Activated T-cell treated with anti-CD3 and anti-CD28 coated beads for 48 hours (primary cell): ENCODE results near the gene UBAC2.

Experiments
- DNase-seq: peaks from one replicate; pipeline ENCODE4 v3.0.0-alpha.2; 2020; ENCODE audit warnings: low read depth

Gene UBAC2

DNA sequence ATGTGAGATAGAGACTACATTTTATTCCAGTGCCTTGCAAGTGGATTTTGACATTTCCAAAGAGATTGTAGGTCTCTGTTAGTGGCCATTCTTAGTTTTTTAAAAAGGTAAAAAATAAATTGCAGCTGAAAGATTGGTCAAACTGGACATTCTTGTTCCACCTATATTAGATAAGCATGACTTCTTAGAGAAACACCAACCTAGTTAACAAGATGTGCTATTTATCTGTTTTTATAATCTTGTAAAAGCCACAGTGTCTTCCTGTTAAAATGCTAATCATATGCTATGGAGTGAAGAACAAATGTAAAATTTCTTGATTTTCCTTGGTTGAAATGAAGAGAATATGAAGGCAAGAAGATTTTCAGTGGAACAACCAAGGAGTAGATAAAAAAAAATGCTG lies 140.0 kb downstream of the UBAC2 start:
- DNase-seq: no peak

DNA sequence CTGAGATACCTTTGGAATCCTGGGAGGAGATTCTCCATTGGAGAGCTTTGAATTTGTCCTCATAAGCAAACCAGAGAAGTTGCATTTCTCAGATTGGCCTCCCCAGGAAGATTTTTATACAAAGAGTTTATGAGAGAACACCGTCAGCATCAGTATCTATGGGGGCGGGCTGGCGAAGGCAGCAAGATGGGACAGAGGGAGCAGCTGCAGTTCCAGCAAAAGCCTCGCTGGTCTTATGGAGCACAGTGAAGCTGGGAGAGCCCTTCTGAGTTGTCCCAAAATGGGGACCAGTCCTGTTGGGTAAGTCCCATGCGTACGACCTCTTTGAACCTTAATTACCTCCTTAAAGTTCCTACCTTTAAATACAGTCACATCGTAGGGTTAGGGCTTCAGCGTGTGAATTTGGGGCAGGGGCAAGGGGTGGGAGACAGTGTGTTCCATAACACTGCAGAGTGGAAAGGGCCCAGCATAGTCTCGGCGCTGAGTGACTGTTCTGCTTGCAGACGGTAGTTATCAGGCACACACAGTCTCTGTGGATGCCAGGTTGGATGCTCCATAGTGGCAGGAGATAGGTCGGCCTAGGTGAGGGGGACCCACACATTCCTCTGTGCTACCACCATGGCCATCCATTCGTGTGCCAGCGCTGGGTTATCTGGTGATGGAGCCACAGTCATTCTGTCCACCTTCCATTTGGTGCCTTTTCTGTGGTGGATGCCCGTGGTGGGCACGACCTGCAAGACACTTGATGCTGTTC lies 141.5 kb downstream of the UBAC2 start:
- no peak for DNase-seq

DNA sequence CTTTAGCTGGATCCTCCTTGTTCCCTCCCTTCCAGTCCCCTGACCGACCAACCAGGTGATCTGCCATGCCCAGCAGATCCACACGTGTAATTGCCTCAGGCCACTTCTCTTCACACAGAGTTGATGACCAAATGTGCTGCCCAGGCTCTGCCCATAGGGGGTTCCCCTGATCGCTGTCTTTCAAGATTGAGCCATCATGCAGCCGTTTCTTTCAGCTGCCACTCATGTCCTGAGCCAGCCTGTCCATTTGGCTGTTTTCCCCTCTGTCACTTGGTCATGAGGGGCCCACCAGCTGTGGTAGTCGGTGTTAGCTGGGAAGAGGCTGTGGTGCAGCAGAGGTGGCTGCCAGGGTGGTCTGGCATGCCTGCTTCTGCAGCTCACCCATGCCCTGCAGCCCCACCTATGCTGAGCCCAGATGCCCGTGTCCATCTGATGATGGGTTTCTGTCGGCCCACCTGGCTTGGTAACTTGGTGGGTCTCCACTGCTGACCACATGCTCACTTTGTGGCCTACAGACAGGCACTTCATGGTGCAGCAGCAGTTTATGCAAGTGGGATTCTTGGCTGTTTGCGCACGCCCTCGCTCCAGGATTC lies 142.2 kb downstream of the UBAC2 start:
- DNase-seq: no peak

DNA sequence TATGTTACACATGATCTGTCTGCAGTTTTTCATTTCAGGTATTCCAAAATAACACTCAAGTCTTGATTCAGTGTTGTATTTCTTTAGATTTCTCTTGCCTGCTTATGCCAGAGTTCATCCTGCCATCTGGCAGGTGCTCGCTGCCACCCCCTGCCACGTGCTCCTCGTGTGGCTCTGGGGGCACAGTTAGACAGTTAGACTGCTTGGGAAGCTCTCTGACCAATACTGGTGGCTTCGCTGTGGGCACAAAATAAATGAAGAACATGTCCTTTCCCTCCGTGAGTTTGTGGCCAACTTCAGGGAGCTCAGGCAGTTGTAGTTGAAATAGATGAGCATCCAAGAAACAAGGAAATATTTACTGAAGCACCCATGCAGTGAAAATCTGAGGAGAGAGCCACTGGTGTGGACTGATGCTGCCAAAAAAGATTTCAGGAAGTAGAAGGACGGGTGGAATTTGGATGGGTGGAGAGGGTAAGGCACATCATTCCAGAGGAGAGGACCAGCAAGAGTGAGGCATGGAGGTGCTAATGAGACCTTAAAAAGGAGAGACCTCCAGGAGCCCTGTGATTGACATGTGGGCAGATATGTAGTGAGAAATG lies 144.1 kb downstream of the UBAC2 start:
- DNase-seq: no peak

DNA sequence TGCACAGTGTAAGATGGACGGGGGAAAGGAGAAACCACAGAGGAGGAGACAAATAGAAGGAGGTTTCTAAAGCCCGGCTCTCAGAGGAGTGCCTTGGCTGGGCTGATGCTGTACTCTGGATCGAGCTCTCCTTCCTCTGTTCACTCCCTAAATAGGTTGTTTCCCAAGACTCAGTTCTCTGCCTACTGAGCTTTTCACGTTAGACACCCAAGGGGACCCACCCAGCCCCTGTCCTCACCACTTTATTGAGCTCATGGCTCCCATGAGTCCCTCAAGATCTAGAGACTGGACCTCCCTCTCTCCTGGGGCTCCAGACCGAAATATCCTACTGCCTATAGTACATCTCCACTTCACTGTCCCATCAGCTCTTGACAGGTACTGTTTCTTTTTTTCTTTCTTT lies 144.7 kb downstream of the UBAC2 start:
- DNase-seq: no peak

DNA sequence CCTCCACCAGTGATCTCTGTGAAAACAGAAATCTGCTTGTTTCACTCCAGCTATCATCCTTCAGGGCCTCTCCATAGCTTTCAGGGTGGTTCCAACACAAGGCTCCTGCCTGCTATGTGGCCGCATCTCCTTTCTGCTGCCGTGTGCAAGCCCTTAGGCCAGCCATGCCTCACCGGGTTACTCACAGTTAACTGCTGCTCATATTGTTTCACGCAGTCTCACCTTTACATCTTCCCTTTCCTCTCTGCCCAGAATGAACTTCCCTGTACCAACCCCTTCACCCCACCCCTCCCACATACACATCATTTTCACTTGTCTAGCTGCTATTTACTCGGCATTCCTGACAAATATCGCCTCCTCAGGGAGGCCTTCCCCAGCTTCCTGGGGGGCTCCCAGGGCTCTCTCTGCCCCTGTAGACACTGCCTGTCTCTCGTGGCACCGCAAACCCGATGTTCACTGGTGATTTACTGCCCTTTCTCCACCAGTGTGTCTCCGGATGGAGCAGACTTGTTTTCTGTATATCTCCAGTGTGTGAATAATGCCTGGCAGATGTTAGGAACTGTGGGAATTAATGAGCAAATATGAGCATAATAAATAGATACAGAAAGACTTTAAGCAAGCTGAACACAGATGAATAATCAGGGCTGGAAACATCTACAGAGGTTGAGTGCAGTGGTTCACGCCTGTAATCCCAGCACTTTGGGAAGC lies 145.8 kb downstream of the UBAC2 start:
- DNase-seq: no peak

DNA sequence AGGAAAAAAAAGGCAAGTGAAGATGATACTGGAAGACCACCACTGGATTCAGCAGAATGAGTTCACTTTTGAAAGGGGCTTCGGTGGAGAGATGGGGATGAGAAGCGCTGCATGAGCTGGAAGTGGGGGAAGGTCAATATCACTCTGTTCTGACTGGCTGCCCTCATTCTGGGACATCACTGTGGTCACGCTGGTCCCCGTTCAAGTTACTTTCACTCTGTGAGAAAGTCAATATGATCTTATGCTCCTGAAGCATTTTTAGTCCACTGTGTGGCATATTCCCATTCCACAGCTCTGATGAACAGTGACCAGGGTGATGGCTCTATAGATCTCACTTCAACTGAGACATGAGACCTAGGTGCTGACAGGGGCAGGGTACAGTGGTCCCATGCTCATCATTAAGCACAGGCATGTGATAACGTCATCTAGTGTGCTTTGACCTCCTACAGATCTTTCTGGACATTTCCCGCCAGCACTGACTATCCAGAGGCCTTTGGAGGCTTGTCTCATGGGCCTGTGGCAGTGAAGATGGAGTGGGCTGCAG lies 146.8 kb downstream of the UBAC2 start:
- DNase-seq: no peak

DNA sequence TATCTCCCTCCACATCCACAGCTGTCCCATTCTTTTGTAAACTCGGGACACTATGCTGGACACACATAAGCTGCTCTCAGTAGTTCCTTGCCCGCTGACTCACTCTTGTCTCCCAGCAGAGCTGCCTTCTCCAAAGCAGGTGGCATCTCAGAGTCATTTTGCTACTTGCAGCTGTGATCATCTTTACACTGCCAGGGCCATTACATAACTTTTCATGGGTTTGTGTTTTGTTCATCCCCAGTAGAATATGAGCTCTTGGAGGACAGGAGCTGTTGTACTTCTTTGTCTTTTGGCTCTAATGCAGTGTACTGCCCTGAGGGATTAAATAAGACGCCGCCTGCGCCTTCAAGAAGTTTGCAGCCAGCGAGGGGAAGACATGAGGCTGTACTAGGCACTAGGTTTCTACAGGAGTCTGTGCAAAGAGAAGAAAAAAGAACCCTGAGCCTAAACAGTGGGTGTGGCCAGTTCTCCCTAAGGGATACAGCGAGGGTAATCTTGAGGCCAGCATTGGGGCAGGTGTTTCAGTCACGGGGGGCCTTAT lies 147.3 kb downstream of the UBAC2 start:
- DNase-seq: no peak

DNA sequence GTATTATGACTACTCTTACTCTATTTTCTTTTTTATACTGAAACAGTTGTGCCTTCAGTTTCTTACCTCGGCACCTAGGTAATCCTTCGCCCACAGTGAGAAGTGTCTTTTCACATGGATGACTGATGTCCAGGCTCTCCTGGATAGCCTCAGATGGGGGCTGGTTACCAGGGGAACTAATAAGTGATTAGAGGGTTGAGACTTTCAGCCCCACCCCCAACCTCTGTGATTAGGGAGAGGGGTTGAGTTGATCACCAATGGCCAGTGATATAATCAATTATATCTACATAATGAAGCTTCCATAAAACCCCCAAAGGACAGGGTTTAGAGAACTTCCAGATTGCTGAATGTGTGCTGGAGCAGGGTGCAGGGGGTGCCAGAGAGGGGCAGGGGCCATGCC lies 149.5 kb downstream of the UBAC2 start:
- no peak for DNase-seq

DNA sequence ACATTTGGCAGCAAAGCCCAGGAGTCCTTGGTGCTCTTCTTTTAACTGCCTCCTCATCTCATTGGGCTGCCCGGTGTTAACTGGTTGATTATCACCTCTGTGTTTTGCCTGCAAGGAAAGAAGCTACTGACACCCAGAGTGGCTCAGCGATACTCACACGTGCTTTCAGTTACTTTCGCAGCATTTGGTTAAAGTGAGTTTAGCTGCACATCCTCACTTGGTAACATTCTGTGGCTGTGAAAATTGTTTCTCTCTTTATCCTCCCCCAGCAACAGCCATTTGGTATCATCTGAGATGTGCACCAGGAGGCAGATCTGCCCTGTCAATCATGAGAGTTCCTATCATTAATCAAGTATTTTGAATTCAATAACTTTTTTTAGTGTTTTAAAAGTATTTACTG lies 151.1 kb downstream of the UBAC2 start:
- no peak for DNase-seq

DNA sequence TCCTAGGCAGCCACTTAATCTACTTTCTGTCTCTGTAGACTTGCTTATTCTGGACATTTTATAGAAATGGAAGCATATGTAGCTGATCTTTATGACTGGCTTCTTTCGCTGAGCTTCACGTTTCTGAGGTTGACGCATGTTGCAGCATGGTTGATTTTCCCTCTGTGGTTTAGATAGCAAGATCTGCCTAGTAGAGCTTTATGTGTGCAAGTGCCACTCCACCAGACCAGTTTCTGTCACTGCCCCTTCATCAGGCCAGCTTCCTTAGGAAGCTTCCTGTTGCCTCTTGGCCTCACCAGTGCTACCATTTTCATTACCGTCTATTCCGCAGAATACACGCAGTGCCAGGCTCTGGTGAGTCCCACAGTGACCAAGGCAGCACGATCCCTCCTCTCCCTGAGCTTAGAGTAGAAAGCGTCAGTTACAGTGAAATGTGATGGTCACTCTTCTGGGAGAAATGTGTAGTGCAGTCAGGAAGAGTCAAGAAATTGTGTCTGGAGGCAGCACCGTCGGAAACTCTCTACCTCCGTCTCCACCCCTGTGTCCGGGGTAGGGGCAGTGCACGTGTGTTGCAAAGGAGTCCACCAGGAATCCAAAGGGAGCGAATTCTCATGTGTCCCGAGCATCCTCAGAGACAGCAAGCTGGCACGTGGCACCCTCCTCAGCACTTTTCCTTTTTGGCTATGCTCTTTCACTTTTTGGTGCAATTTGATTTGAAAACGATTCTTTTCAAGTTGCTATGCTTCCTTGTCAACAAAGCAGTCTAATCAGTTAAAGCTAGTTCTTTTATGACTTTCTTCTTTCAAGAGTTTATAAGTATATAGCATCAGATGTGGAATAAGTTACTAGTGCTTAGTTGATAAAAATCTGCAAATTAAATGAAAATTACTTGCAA lies 151.9 kb downstream of the UBAC2 start:
- DNase-seq: no peak

DNA sequence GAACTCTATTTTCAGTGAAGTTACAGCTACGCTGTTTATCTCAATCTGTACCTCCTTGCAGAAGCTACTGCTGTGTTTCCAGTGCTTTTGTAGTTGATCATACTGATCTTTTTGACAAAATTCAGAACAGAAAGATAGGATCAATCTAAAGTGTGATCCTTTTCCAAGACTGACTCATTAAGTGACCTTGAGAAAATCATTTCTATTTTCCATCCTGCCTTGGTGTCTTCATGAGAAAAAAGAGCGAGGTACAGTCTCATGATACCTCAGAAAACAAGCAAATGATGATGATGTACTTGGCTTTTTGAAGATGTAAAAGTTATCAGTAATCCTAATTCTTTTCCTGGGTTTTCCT lies 152.6 kb downstream of the UBAC2 start:
- DNase-seq: no peak

DNA sequence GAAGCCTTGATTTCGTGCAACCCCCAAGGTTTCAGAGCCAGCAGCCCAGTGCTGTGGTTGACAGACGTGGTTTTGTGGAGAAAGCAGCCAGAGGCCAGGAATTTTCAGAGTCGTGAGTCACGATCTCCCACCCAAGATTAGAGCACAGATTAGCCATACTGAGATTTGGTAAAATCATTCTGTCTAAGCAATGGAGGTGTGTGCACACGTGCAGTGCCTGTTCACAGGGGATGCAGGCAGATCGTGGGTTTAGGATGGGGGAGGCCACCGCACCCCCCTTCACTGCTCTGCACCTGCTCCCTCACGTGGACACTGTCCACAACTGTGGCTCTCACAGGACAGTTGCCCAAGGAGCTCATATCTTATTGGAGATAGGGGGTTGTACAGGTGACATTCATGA lies 153.2 kb downstream of the UBAC2 start:
- DNase-seq: no peak

DNA sequence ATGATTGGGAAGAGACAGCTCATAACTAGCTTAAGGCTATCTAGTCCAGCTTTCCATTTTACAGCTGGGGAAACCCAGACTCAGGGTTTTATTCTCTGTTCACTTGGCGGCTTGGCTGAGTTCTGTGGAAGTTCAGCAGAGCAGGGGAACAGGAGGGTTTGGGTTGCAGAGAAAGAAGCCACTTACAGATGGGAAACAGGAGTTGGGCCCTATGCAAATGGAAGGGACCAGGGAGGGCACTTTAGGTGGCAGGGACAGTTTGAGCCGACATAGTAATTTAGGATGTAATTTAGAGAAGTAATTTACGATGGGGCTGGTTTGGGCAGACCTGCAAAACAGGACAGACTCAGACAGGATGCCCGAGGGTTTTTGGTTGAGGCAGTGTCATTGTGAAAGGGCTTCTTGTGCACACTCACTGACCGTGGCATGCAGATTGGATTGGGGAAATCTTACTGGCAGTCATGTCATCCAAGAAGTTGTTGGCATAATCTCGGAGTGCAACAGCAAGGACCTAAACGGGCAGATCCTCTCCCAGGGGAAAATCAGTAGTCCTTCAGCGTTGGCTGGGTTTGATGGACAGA lies 153.8 kb downstream of the UBAC2 start:
- DNase-seq: no peak

DNA sequence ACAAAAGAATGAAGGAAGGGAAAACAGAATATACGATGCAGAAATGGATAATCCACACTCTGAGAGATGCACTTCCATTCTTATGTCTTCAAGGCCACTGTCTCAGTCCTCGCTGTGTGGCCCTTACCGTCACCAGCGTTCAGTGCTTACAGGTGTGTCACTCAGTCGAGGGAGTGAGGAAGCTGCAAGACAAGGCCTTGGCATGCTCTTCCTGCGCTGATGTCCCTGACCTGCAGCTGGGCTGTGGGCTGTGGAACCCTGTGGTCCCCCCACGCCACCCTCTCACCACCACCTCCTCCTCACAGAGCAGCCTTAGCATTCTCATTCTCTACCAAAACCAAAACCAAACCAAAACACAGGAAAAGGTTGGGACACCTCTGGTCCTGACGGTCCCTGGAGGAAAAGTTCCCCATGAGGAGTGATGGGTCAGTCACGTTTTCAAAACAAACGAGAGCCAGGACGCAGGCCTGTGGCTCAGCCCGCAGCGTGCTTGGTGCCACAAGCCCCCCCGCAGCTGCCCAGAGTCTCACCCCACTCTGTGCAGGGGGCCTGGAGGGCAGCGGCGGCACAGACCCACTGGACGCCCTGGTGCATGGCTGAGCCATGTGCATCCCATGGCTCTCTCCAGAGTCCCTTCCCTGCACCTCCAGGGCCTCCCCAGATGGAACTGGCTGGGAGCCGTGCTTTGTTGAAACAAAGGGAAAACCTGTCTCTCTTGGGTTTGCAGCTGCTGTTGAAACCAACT lies 154.8 kb downstream of the UBAC2 start:
- DNase-seq: no peak

DNA sequence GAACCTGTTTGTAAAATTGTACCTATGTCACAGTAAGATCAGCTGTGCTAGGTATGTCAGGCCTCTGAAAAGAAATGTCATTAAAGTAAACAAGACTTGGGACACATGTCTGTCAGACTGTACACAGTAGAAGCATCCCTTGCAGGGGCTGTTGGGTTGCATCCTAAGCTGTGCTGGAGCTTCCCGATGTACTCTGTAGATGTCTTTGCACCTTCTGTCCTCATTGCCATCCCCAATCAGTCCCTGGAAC lies 155.3 kb downstream of the UBAC2 start:
- DNase-seq: no peak

DNA sequence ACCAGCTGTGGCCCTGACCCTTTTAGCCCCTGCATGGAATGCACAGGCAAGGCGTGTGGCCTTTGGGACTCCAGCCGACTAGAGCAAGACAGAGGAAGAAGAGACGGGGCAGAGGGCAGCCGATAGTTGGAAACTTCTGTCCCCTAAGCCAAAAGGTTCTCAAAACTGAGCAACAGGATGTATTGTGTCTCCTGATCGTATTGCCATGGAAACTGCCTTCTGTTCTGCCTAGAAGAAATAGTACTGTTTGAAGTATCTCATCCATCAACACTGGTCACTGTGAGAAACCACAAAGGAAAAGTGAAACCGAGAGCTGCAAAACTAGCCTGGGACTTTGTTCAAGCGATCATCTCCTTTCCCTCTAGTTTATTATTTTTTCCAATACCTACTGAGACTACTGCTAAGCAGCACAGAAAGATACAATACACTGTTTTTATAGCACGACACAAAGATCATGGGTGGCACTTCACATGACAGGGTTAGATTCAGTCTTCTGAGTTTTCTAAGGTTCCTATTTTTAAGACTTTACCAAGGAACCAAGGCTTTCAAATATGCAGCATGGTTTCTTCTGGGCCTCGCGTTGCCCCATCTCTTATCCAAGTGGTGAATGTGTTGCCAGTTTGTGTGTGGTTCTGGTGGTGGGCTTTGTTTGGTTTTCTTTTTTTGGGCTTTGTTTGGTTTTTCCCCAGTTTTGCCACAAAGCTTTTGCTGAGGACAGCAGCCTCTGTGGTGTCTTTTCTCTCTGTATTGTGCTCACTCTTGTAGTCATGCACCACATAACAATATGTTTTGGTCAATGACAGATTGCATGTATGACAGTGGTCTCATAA lies 155.8 kb downstream of the UBAC2 start:
- no peak for DNase-seq

DNA sequence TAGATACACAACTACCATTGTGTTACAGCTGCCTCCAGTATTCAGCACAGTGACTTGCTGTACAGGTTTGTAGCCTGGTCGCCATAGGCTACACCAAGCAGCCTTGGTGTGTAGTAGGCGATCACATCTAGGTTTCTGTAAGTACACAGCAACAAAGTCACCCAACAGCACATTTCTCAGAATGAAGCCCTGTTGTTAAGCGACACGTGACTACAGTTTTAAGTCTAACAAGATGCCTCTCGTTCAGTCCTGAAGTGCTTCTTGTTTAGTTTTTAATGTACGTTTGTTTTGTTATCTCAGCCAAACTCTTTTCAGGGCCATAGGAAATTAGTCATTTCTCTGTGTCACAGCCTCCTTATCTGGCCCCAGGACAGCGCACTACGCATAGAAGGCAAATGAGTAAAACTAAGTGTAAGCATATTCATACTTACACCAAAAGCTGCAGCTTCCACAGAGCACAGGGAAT lies 156.5 kb downstream of the UBAC2 start:
- DNase-seq: no peak

DNA sequence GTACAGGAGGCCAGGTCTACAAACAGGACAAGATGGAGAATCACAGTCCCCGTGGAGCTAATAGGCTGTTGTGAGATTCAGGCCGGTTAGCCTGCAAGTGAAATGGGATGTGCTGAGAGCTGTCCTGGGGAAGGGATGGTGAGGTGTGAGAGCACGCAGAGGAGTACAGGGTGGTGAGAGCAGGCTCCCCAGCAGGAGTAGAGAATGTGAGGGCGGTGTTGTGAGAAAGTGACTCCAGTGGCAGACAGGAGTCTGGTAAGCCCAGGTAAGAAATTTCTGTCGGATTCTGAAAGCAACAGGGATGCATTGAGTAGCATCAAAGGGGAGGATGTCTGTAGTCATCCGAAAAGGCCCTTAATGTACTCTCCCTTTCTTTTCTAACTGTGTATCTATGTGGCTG lies 157.3 kb downstream of the UBAC2 start:
- no peak for DNase-seq

DNA sequence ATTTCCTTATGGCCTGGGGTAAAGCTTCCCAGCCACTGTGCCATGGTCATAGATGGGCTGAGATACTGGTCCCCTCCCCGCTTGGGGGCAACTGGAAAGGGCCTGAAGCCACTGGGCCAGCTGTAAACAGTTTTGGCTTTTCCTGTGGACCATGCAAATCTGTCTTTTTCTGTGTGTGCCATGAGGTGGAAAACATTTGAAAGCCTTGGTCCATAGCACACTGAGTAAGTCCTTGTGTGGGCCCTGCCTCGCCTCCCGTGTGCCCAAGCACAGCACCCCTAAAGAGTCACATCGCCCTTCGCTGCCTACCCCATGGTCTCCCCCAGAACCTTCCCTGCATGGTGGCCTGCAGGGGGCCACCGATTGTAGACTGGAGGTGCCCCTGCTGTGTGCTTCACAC lies 158.9 kb downstream of the UBAC2 start:
- no peak for DNase-seq
